ENCODE results near the gene TANGO6. TPM values are rescaled to one million over a fixed set of nuclear protein-coding genes. Genes with fewer than 3 reads are reported as not detected.

Gene TANGO6
- total RNA-seq, 2 donors from 2014 or later = 37.3 to 55.4 TPM

DNA sequence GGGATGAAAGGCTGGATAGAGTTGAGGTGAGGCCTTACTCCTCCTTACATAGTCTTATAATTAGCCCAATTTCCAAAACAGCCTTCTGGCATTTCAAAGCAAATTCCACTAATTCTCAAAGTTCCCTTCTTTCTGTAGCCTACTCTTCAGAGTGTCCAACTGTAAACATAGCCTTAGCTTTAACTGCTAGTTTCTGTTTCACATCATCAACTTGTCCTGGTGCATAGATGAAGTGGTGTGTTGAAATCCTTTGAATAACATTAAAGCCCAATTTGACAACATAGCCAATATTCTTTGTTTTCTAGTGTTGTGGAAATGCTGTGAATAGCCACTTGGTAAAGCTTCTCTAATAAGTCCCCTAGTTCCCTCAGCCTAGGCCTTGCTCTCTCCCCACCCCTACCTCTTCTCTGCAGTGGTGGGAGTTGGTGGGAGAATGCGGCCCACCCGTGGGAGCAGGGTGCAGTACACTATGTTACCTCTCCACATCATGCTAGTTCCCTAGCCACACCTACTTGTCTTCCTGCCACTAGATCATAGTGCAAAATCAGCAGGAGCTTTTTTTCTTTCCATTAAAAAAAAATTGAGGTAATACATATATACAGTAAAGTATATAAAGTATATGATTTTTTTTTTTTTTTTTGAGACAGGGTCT is 135.1 kb downstream of the TANGO6 start:
- no peak overlapping the region for H3K27ac ChIP-seq
- no peak overlapping the region for H3K4me3 ChIP-seq
- ATAC-seq (ENCODE audit: insufficient number of reproducible peaks, low FRiP score, low read depth) = no peak
- TF ChIP-seq, protein P1, sequence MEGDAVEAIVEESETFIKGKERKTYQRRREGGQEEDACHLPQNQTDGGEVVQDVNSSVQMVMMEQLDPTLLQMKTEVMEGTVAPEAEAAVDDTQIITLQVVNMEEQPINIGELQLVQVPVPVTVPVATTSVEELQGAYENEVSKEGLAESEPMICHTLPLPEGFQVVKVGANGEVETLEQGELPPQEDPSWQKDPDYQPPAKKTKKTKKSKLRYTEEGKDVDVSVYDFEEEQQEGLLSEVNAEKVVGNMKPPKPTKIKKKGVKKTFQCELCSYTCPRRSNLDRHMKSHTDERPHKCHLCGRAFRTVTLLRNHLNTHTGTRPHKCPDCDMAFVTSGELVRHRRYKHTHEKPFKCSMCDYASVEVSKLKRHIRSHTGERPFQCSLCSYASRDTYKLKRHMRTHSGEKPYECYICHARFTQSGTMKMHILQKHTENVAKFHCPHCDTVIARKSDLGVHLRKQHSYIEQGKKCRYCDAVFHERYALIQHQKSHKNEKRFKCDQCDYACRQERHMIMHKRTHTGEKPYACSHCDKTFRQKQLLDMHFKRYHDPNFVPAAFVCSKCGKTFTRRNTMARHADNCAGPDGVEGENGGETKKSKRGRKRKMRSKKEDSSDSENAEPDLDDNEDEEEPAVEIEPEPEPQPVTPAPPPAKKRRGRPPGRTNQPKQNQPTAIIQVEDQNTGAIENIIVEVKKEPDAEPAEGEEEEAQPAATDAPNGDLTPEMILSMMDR (IDR thresholded peaks at IDR 0.05) = no peak
- H3K9me3 ChIP-seq = no peaks in the 10 kb centered on the region
- H3K4me1 ChIP-seq (ENCODE audit: control insufficient read depth in 1 of 2, low read depth in 2 of 2) = no peaks in the 10 kb centered on the region
- no peaks in the 10 kb centered on the region for H3K27me3 ChIP-seq (replicated peaks; ENCODE audit: insufficient read depth)
- DNase-seq (ENCODE audit: low spot score) = no peak
- peaks cover 13% of the 10 kb centered on the region for H3K36me3 ChIP-seq

GRCh38 chr16:68980695-68981315 is 137.5 kb downstream of the TANGO6 start:
- TF ChIP-seq, protein P1 (IDR thresholded peaks at IDR 0.05) = no peak
- H3K9me3 ChIP-seq = no peaks in the 10 kb centered on the region
- no peaks in the 10 kb centered on the region for H3K27me3 ChIP-seq (replicated peaks; ENCODE audit: insufficient read depth)
- no peak overlapping the region for H3K27ac ChIP-seq
- H3K36me3 ChIP-seq = no peaks in the 10 kb centered on the region
- ATAC-seq (ENCODE audit: insufficient number of reproducible peaks, low FRiP score, low read depth) (no peak), DNase-seq (ENCODE audit: low spot score) (no peak)
- no peak overlapping the region for H3K4me3 ChIP-seq
- H3K4me1 ChIP-seq (ENCODE audit: control insufficient read depth in 1 of 2, low read depth in 2 of 2) = no peaks in the 10 kb centered on the region

- no peak overlapping the region for H3K4me3 ChIP-seq
- no peaks in the 10 kb centered on the region for H3K36me3 ChIP-seq
- no peaks in the 10 kb centered on the region for H3K27me3 ChIP-seq (replicated peaks; ENCODE audit: insufficient read depth)
- no peak for ATAC-seq (ENCODE audit: insufficient number of reproducible peaks, low FRiP score, low read depth)
- TF ChIP-seq, protein P1 (IDR thresholded peaks at IDR 0.05) = no peak
- DNase-seq (ENCODE audit: low spot score) = no peak
- H3K27ac ChIP-seq = no peak overlapping the region
- no peaks in the 10 kb centered on the region for H3K4me1 ChIP-seq (ENCODE audit: control insufficient read depth in 1 of 2, low read depth in 2 of 2)
- no peaks in the 10 kb centered on the region for H3K9me3 ChIP-seq
Observed at GRCh38 chr16:68981971-68982370, 138.6 kb downstream of the TANGO6 start.

DNA sequence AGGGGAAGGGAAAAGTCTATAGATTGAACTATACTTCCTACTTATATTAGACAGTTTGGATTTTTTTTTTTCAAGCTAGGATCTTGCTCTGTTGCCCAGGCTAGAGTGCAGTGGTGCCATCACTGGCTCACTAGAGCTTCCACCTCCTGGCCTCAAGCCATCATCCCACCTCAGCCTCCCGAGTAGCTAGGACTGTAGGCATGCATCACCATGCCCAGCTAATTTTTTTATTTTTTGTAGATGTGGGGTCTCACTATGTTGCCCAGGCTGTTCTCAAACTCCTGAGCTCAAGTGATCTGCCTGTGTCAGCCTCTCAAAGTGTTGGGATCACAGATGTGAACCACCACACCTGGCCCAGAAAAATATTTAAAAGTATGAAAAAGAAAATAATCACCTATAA is 141.1 kb downstream of the TANGO6 start:
- DNase-seq (ENCODE audit: low spot score) (no peak), ATAC-seq (ENCODE audit: insufficient number of reproducible peaks, low FRiP score, low read depth) (no peak)
- TF ChIP-seq, protein P1 (IDR thresholded peaks at IDR 0.05) = no peak
- Histone ChIP-seq H3K4me3 (no peak overlapping the region), H3K27me3 (replicated peaks; ENCODE audit: insufficient read depth) (no peaks in the 10 kb centered on the region), H3K27ac (no peak overlapping the region), H3K36me3 (no peaks in the 10 kb centered on the region), H3K9me3 (no peaks in the 10 kb centered on the region), H3K4me1 (ENCODE audit: control insufficient read depth in 1 of 2, low read depth in 2 of 2) (no peaks in the 10 kb centered on the region)

DNA sequence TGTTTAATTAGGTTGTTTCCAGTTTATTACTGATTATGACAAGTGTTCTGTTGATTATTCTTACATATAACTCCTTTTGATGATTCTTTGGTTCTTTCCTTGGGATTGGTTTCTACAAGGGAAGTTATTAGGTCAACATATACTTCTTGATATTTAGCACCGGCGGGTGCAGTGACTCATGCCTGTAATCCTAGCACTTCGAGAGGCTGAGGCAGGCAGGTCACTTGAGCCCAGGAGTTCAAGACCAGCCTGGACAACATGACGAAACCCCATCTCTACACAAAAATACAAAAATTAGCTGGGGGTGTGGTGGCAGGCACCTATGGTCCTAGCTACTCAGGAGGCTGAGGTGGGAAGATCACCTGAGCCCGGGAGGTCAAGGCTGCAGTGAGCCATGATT is 141.9 kb downstream of the TANGO6 start:
- DNase-seq (ENCODE audit: low spot score) = no peak
- H3K27ac ChIP-seq = no peak overlapping the region

More for the DNA sequence above, 141.9 kb downstream of the TANGO6 start:
- H3K27me3 ChIP-seq (replicated peaks; ENCODE audit: insufficient read depth) = no peaks in the 10 kb centered on the region
- ATAC-seq (ENCODE audit: insufficient number of reproducible peaks, low FRiP score, low read depth) = no peak
- H3K4me3 ChIP-seq = no peak overlapping the region
- no peaks in the 10 kb centered on the region for H3K36me3 ChIP-seq
- no peaks in the 10 kb centered on the region for H3K9me3 ChIP-seq
- H3K4me1 ChIP-seq (ENCODE audit: control insufficient read depth in 1 of 2, low read depth in 2 of 2) = no peaks in the 10 kb centered on the region
- TF ChIP-seq, protein P1 (IDR thresholded peaks at IDR 0.05) = no peak
